HepG2 (cell line): ENCODE results near the gene PTGIS. TPM values are rescaled to one million over a fixed set of nuclear protein-coding genes. Genes with fewer than 3 reads are reported as not detected.
A peak's percentile ranks its signal among the peaks of the same experiment; 100 is the strongest.

Source experiments
- BATF2 ChIP-seq: sonication (generic); formaldehyde crosslinking; IDR thresholded peaks from 2 replicates; pipeline ENCODE4 v1.8.0; 2022; ENCODE audit warnings: mild to moderate bottlenecking, missing genetic modification reagents, moderate library complexity
- DMAP1 ChIP-seq: IDR thresholded peaks from 2 replicates; pipeline ENCODE4 v1.6.1; 2016
- GATAD1 ChIP-seq: IDR thresholded peaks from 2 replicates; pipeline ENCODE4 v1.6.1; 2016; ENCODE audit warnings: missing genetic modification reagents, missing compliant biosample characterization
- GFI1 ChIP-seq: sonication (generic); formaldehyde crosslinking; IDR thresholded peaks from 2 replicates; pipeline ENCODE4 v1.5.0; 2020; ENCODE audit warnings: missing genetic modification reagents, mild to moderate bottlenecking, borderline replicate concordance
- KDM3A ChIP-seq: IDR thresholded peaks from 2 replicates; pipeline ENCODE4 v1.6.1; 2018; ENCODE audit warnings: low read depth, missing compliant biosample characterization
- KIAA2018 ChIP-seq: sonication (generic); formaldehyde crosslinking; IDR thresholded peaks from 2 replicates; pipeline ENCODE4 v1.5.0; 2020; ENCODE audit warnings: mild to moderate bottlenecking, missing genetic modification reagents, borderline replicate concordance
- KLF9 ChIP-seq: IDR thresholded peaks from 2 replicates; pipeline ENCODE4 v1.6.1; 2016; ENCODE audit warnings: low read depth
- NR2C2 ChIP-seq: sonication (generic); formaldehyde crosslinking; IDR thresholded peaks from 2 replicates; pipeline ENCODE4 v1.4.0; 2020; ENCODE audit warnings: missing genetic modification reagents, mild to moderate bottlenecking, moderate library complexity, borderline replicate concordance
- PATZ1 ChIP-seq: sonication (generic); formaldehyde crosslinking; IDR thresholded peaks from 2 replicates; pipeline ENCODE4 v1.4.0; 2020; ENCODE audit warnings: missing genetic modification reagents
- PITX1 ChIP-seq: sonication (generic); formaldehyde crosslinking; IDR thresholded peaks from 2 replicates; pipeline ENCODE4 v1.5.1; 2020; ENCODE audit warnings: mild to moderate bottlenecking, missing genetic modification reagents
- SIN3B ChIP-seq: fragments of 150-350 bp; IDR thresholded peaks from 2 replicates; pipeline ENCODE4 v1.6.1; 2014; ENCODE audit warnings: low read length
- TAF1 ChIP-seq: sonication (generic); formaldehyde crosslinking; IDR thresholded peaks from 2 replicates; pipeline ENCODE4 v1.4.0; 2020; ENCODE audit warnings: missing genetic modification reagents
- ZMYM4 ChIP-seq: sonication (generic); formaldehyde crosslinking; IDR thresholded peaks from 2 replicates; pipeline ENCODE4 v1.8.1; 2023; ENCODE audit warnings: mild to moderate bottlenecking, missing genetic modification reagents
- ZNF44 ChIP-seq: sonication (generic); formaldehyde crosslinking; IDR thresholded peaks from 2 replicates; pipeline ENCODE4 v1.5.1; 2020; ENCODE audit warnings: mild to moderate bottlenecking, missing genetic modification reagents
- ZNF605 ChIP-seq: sonication (generic); formaldehyde crosslinking; IDR thresholded peaks from 2 replicates; pipeline ENCODE4 v1.8.0; 2022; ENCODE audit warnings: mild to moderate bottlenecking, missing genetic modification reagents
- ZNF777 ChIP-seq: sonication (generic); formaldehyde crosslinking; IDR thresholded peaks from 2 replicates; pipeline ENCODE4 v1.4.0; 2020; ENCODE audit warnings: missing genetic modification reagents
- ZNF790 ChIP-seq: sonication (generic); formaldehyde crosslinking; IDR thresholded peaks from 2 replicates; pipeline ENCODE4 v1.8.0; 2022; ENCODE audit warnings: missing genetic modification reagents, mild to moderate bottlenecking, borderline replicate concordance
- polyA plus RNA-seq, 8 experiments: library from polyadenylated mRNA; depleted of rRNA in 3 of 8; stranded (reverse) in 7 of 8; unstranded in 1 of 8; fragments of >200 nt; fragmentation: Illumina TruSeq in 4 of 8; extraction: Trizol in 4 of 8; gene quantifications; 2 replicates each; pipeline versions ENCODE4 v1.2.1 to v1.2.3, GENCODE V29; 2011 to 2016; ENCODE audit warnings: low read depth in 4 of 8, missing spikeins in 1 of 8, mixed read lengths in 1 of 8; ENCODE audit not compliant: insufficient read depth in 1 of 8
- total RNA-seq, 5 experiments: library from RNA; depleted of rRNA; stranded (reverse); fragments of >200 nt; fragmentation: Illumina TruSeq; extraction: Trizol; gene quantifications; 2 replicates each; pipeline ENCODE4 v1.2.3, GENCODE V29; 2016; ENCODE audit warnings: low read depth in 1 of 5

Gene PTGIS
- total and polyA plus RNA-seq, 2 of the 13 experiments (the other 11 are each of a cell fraction or from before 2014, with no cell fraction given), result not detected

GRCh38 chr20:49484180-49485140 is 83.5 kb downstream of the PTGIS start (continued):
- TF ChIP-seq KIAA2018 (CRISPR knock-in tag), result no peak
- peak; percentile 86; the same call in 1 of the 2 replicates for TF ChIP-seq KDM3A (CRISPR knock-in tag)
- no peak; the same call in 1 of the 2 replicates for TF ChIP-seq ZNF777 (CRISPR knock-in tag)
- peak; percentile 46; the same call in 1 of the 2 replicates for TF ChIP-seq ZMYM4 (CRISPR knock-in tag)
- TF ChIP-seq PATZ1 (CRISPR knock-in tag), result peak; percentile 76
- TF ChIP-seq GATAD1 (CRISPR knock-in tag), result no peak
- peak; percentile 67; the same call in 1 of the 2 replicates for TF ChIP-seq PITX1
- no peak for TF ChIP-seq ZNF790 (CRISPR knock-in tag)
- no peak for TF ChIP-seq TAF1 (CRISPR knock-in tag)
- TF ChIP-seq GFI1 (CRISPR knock-in tag), result no peak
- peak; percentile 45; the same call in 1 of the 2 replicates for TF ChIP-seq NR2C2 (CRISPR knock-in tag)
- TF ChIP-seq ZNF605, result peak; percentile 36; the same call in 1 of the 2 replicates
- no peak for TF ChIP-seq KLF9
- no peak for TF ChIP-seq DMAP1 (CRISPR knock-in tag)
- 0 out of 2 replicates have a peak, but pooled peaks have one; percentile 38 for TF ChIP-seq SIN3B
- no peak for TF ChIP-seq ZNF44 (CRISPR knock-in tag)
- TF ChIP-seq BATF2, result 0 out of 2 replicates have a peak, but pooled peaks have one; percentile 34
